A172 (cell line): ENCODE results near the gene NBPF9. TPM values are rescaled to one million over a fixed set of nuclear protein-coding genes. Genes with fewer than 3 reads are reported as not detected.
"Not testable (repeated sequence)": the region's sequence is repeated elsewhere in the genome, so short reads cannot be mapped to it uniquely, and the experiment has no call there.

Experiments
- DNase-seq: peaks from one replicate; pipeline ENCODE4 v3.0.0-alpha.2; 2015; ENCODE audit warnings: low spot score
- total RNA-seq: library from RNA; depleted of rRNA; stranded (reverse); fragments of >200 nt; shearing (Covaris generic); gene quantifications from 2 replicates; pipeline ENCODE4 v1.2.3, GENCODE V29; 2014

The NBPF9 gene
- total RNA-seq, 1 experiment from 2014 or later, result 18.0 TPM

GRCh38 chr1:149012599-149012998 lies 90.8 kb downstream of the NBPF9 start:
- DNase-seq, result not testable (repeated sequence)

DNA sequence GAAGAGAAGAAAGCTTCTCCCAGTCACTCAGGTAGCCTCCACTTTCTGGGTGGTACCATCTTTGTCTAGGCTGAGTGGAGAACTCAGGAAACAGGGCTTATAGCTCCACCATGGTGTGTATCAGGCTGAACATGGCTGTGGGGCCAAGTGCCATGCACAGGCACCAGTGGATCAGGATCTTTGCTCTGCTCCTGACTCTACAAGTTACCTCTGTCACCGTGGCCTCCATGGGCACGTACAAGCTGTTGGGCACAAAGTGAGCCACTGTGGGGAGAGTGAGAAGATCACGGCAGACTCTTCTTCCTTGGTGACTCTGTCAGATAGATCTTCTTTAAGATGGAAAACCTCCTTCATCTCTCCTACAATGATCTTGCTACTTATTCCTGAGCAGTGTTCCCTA lies 93.6 kb downstream of the NBPF9 start:
- DNase-seq, result not testable (repeated sequence)

- DNase-seq, result not testable (repeated sequence)
These were observed 94.6 kb downstream of the NBPF9 start for GRCh38 chr1:149008769-149009168.

- DNase-seq, result not testable (repeated sequence)
These were observed 95.0 kb downstream of the NBPF9 start for GRCh38 chr1:149008326-149008725.
